ENCODE results near the gene SEC16A.

Gene SEC16A

GRCh38 chr9:136448655-136449054 is 34.2 kb downstream of the SEC16A start:
- CTCF ChIA-PET = no interaction called here
- POLR2A ChIA-PET = no interaction called here
- TF ChIP-seq HDGF (IDR thresholded peaks at IDR 0.05; ENCODE audit: borderline replicate concordance) (no peak), NFRKB (IDR thresholded peaks at IDR 0.05) (no peak), TARDBP (IDR thresholded peaks at IDR 0.05) (no peak), ELF4 (IDR thresholded peaks at IDR 0.05) (no peak), SP1 (IDR thresholded peaks at IDR 0.05) (no peak), BHLHE40 (IDR thresholded peaks at IDR 0.05; ENCODE audit: borderline replicate concordance) (no peak), FOXK2 (IDR thresholded peaks at IDR 0.05) (no peak), ARNT (IDR thresholded peaks at IDR 0.05) (no peak), LEF1 (IDR thresholded peaks at IDR 0.05; ENCODE audit: borderline replicate concordance) (no peak), ZNF384 (IDR thresholded peaks at IDR 0.05) (no peak), PKNOX1 (IDR thresholded peaks at IDR 0.05) (no peak), FOXA1 (IDR thresholded peaks at IDR 0.05) (no peak)
- DNase-seq (ENCODE audit: extremely low spot score) = no peak

- DNase-seq (ENCODE audit: extremely low spot score) = no peak
- ChIA-PET POLR2A (no interaction called here), CTCF (no interaction called here)
- TF ChIP-seq FOXK2 (IDR thresholded peaks at IDR 0.05) (no peak), FOXA1 (IDR thresholded peaks at IDR 0.05) (no peak), LEF1 (IDR thresholded peaks at IDR 0.05; ENCODE audit: borderline replicate concordance) (no peak), NFRKB (IDR thresholded peaks at IDR 0.05) (no peak), BHLHE40 (IDR thresholded peaks at IDR 0.05; ENCODE audit: borderline replicate concordance) (no peak), ARNT (IDR thresholded peaks at IDR 0.05) (no peak), SP1 (IDR thresholded peaks at IDR 0.05) (no peak), FOXM1 (IDR thresholded peaks at IDR 0.05; ENCODE audit: borderline replicate concordance) (no peak), HDGF (IDR thresholded peaks at IDR 0.05; ENCODE audit: borderline replicate concordance) (no peak), SUZ12 (IDR thresholded peaks at IDR 0.05) (no peak), ZNF384 (IDR thresholded peaks at IDR 0.05) (no peak), TARDBP (IDR thresholded peaks at IDR 0.05) (no peak), ELF4 (IDR thresholded peaks at IDR 0.05) (no peak), L3MBTL2 (conservative IDR thresholded peaks at IDR 0.05) (no peak), CTBP1 (IDR thresholded peaks at IDR 0.05; ENCODE audit: borderline replicate concordance) (no peak), PKNOX1 (IDR thresholded peaks at IDR 0.05) (no peak)
Observed at GRCh38 chr9:136447173-136447778, 35.6 kb downstream of the SEC16A start.

- no peak for TF ChIP-seq HDGF (IDR thresholded peaks at IDR 0.05; ENCODE audit: borderline replicate concordance)
- no peak for TF ChIP-seq LEF1 (IDR thresholded peaks at IDR 0.05; ENCODE audit: borderline replicate concordance)
- TF ChIP-seq SP1 (IDR thresholded peaks at IDR 0.05) = no peak
- CTCF ChIA-PET = no interaction called here
- DNase-seq (ENCODE audit: extremely low spot score) = no peak
- POLR2A ChIA-PET = interaction anchor here (1.1 kb wide), 1 partner anchor 36 kb away, joined by 3 read pairs; no protein-coding TSS in a partner anchor
Observed at GRCh38 chr9:136445799-136446198, 37.0 kb downstream of the SEC16A start.

- POLR2A ChIA-PET = no interaction called here
- CTCF ChIA-PET = interaction anchor here (0.6 kb wide), 1 partner anchor 527 kb away, joined by 4 read pairs; no protein-coding TSS in a partner anchor
- TF ChIP-seq FOXM1 (IDR thresholded peaks at IDR 0.05; ENCODE audit: borderline replicate concordance) (no peak), L3MBTL2 (conservative IDR thresholded peaks at IDR 0.05) (no peak), HDGF (IDR thresholded peaks at IDR 0.05; ENCODE audit: borderline replicate concordance) (no peak), FOXA1 (IDR thresholded peaks at IDR 0.05) (no peak), CTBP1 (IDR thresholded peaks at IDR 0.05; ENCODE audit: borderline replicate concordance) (no peak), BHLHE40 (IDR thresholded peaks at IDR 0.05; ENCODE audit: borderline replicate concordance) (no peak), NFRKB (IDR thresholded peaks at IDR 0.05) (no peak), PKNOX1 (IDR thresholded peaks at IDR 0.05) (no peak)
- DNase-seq (ENCODE audit: extremely low spot score) = no peak
Observed at GRCh38 chr9:136444102-136444501, 38.7 kb downstream of the SEC16A start.

GRCh38 chr9:136443687-136444086 is 39.2 kb downstream of the SEC16A start:
- DNase-seq (ENCODE audit: extremely low spot score) = no peak
- ChIA-PET POLR2A (no interaction called here), CTCF (no interaction called here)
- no peak for TF ChIP-seq ELF4 (IDR thresholded peaks at IDR 0.05)
- TF ChIP-seq NFRKB (IDR thresholded peaks at IDR 0.05) = no peak
- TF ChIP-seq FOXM1 (IDR thresholded peaks at IDR 0.05; ENCODE audit: borderline replicate concordance) = no peak
- TF ChIP-seq SUZ12 (IDR thresholded peaks at IDR 0.05) = no peak
- TF ChIP-seq FOXK2 (IDR thresholded peaks at IDR 0.05) = no peak
- no peak for TF ChIP-seq LEF1 (IDR thresholded peaks at IDR 0.05; ENCODE audit: borderline replicate concordance)
- no peak for TF ChIP-seq PKNOX1 (IDR thresholded peaks at IDR 0.05)

GRCh38 chr9:136443087-136443486 is 39.8 kb downstream of the SEC16A start:
- DNase-seq (ENCODE audit: extremely low spot score) = no peak
- CTCF ChIA-PET = interaction anchor here (0.5 kb wide), 1 partner anchor 166 kb away, joined by 3 read pairs; no protein-coding TSS in a partner anchor
- POLR2A ChIA-PET = no interaction called here
- TF ChIP-seq TARDBP (IDR thresholded peaks at IDR 0.05) = no peak
- TF ChIP-seq NFRKB (IDR thresholded peaks at IDR 0.05) = no peak
- TF ChIP-seq ELF4 (IDR thresholded peaks at IDR 0.05) = no peak
- TF ChIP-seq SP1 (IDR thresholded peaks at IDR 0.05) = no peak
- TF ChIP-seq BHLHE40 (IDR thresholded peaks at IDR 0.05; ENCODE audit: borderline replicate concordance) = no peak
- TF ChIP-seq L3MBTL2 (conservative IDR thresholded peaks at IDR 0.05) = no peak
- no peak for TF ChIP-seq PKNOX1 (IDR thresholded peaks at IDR 0.05)
- no peak for TF ChIP-seq FOXM1 (IDR thresholded peaks at IDR 0.05; ENCODE audit: borderline replicate concordance)
- TF ChIP-seq FOXA1 (IDR thresholded peaks at IDR 0.05) = no peak
- no peak for TF ChIP-seq FOXK2 (IDR thresholded peaks at IDR 0.05)
- no peak for TF ChIP-seq CTBP1 (IDR thresholded peaks at IDR 0.05; ENCODE audit: borderline replicate concordance)
- TF ChIP-seq ARNT (IDR thresholded peaks at IDR 0.05) = no peak
- no peak for TF ChIP-seq ZNF384 (IDR thresholded peaks at IDR 0.05)
- no peak for TF ChIP-seq LEF1 (IDR thresholded peaks at IDR 0.05; ENCODE audit: borderline replicate concordance)
- no peak for TF ChIP-seq HDGF (IDR thresholded peaks at IDR 0.05; ENCODE audit: borderline replicate concordance)

Data from HEK293T (cell line).